ENCODE data around the gene TLR1.

TLR1 gene

GRCh38 chr4:38752941-38753806, 51.4 kb downstream of the TLR1 start (continued):
- TF ChIP-seq ZNF792 (tag by site-specific recombination; IDR thresholded peaks at IDR 0.05) (no peak), ZNF701 (tag by site-specific recombination; IDR thresholded peaks at IDR 0.05) (peak; percentile 44; the same call in 1 of the 2 replicates), SETDB1 (IDR thresholded peaks at IDR 0.05; ENCODE audit: insufficient read length, low read length) (no peak), ZNF184 (tag by site-specific recombination; IDR thresholded peaks at IDR 0.05) (no peak), ZNF311 (tag by site-specific recombination; IDR thresholded peaks at IDR 0.05; ENCODE audit: borderline replicate concordance) (no peak), BCL11A (tag by site-specific recombination; IDR thresholded peaks at IDR 0.05; ENCODE audit: low read depth) (no peak), ZBTB20 (tag by site-specific recombination; IDR thresholded peaks at IDR 0.05) (no peak), SCRT2 (tag by site-specific recombination; IDR thresholded peaks at IDR 0.05) (no peak), RBAK (tag by site-specific recombination; IDR thresholded peaks at IDR 0.05) (no peak), OSR2 (tag by site-specific recombination; IDR thresholded peaks at IDR 0.05) (no peak), ZFP37 (tag by site-specific recombination; IDR thresholded peaks at IDR 0.05) (no peak), ZBTB8A (tag by site-specific recombination; IDR thresholded peaks at IDR 0.05) (peak; percentile 96), MEIS1 (CRISPR knock-in tag; IDR thresholded peaks at IDR 0.05; ENCODE audit: borderline replicate concordance) (no peak), ZNF174 (tag by site-specific recombination; IDR thresholded peaks at IDR 0.05) (no peak), ZNF146 (tag by site-specific recombination; IDR thresholded peaks at IDR 0.05) (no peak), ZNF654 (tag by site-specific recombination; IDR thresholded peaks at IDR 0.05; ENCODE audit: low read depth) (no peak), ZNF24 (tag by site-specific recombination; IDR thresholded peaks at IDR 0.05) (no peak), ZNF155 (tag by site-specific recombination; IDR thresholded peaks at IDR 0.05) (no peak), SP2 (tag by site-specific recombination; IDR thresholded peaks at IDR 0.05) (peak; percentile 65), PATZ1 (tag by site-specific recombination; IDR thresholded peaks at IDR 0.05) (0 out of 2 replicates have a peak, but pooled peaks have one; percentile 17), ZNF426 (tag by site-specific recombination; IDR thresholded peaks at IDR 0.05) (no peak), ZNF629 (tag by site-specific recombination; IDR thresholded peaks at IDR 0.05) (no peak), ZFP3 (tag by site-specific recombination; IDR thresholded peaks at IDR 0.05; ENCODE audit: low read depth) (no peak), KLF17 (tag by site-specific recombination; IDR thresholded peaks at IDR 0.05) (peak; percentile 27; the same call in 1 of the 2 replicates), ZNF621 (tag by site-specific recombination; IDR thresholded peaks at IDR 0.05) (no peak), ZNF16 (tag by site-specific recombination; IDR thresholded peaks at IDR 0.05; ENCODE audit: low read depth) (no peak), ZNF248 (tag by site-specific recombination; IDR thresholded peaks at IDR 0.05) (no peak), ZFP69B (tag by site-specific recombination; IDR thresholded peaks at IDR 0.05) (0 out of 2 replicates have a peak, but pooled peaks have one; percentile 17), KLF7 (tag by site-specific recombination; IDR thresholded peaks at IDR 0.05; ENCODE audit: borderline replicate concordance) (no peak)
- TF ChIP-seq, protein P1, sequence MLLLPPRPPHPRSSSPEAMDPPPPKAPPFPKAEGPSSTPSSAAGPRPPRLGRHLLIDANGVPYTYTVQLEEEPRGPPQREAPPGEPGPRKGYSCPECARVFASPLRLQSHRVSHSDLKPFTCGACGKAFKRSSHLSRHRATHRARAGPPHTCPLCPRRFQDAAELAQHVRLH (tag by site-specific recombination; IDR thresholded peaks at IDR 0.05): no peak
- TF ChIP-seq, protein P2, sequence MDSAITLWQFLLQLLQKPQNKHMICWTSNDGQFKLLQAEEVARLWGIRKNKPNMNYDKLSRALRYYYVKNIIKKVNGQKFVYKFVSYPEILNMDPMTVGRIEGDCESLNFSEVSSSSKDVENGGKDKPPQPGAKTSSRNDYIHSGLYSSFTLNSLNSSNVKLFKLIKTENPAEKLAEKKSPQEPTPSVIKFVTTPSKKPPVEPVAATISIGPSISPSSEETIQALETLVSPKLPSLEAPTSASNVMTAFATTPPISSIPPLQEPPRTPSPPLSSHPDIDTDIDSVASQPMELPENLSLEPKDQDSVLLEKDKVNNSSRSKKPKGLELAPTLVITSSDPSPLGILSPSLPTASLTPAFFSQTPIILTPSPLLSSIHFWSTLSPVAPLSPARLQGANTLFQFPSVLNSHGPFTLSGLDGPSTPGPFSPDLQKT (IDR thresholded peaks at IDR 0.05; ENCODE audit: borderline replicate concordance, low read depth, low read length): no peak
- TF ChIP-seq, protein P3, sequence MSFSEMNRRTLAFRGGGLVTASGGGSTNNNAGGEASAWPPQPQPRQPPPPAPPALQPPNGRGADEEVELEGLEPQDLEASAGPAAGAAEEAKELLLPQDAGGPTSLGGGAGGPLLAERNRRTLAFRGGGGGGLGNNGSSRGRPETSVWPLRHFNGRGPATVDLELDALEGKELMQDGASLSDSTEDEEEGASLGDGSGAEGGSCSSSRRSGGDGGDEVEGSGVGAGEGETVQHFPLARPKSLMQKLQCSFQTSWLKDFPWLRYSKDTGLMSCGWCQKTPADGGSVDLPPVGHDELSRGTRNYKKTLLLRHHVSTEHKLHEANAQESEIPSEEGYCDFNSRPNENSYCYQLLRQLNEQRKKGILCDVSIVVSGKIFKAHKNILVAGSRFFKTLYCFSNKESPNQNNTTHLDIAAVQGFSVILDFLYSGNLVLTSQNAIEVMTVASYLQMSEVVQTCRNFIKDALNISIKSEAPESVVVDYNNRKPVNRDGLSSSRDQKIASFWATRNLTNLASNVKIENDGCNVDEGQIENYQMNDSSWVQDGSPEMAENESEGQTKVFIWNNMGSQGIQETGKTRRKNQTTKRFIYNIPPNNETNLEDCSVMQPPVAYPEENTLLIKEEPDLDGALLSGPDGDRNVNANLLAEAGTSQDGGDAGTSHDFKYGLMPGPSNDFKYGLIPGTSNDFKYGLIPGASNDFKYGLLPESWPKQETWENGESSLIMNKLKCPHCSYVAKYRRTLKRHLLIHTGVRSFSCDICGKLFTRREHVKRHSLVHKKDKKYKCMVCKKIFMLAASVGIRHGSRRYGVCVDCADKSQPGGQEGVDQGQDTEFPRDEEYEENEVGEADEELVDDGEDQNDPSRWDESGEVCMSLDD (tag by site-specific recombination; IDR thresholded peaks at IDR 0.05): no peak
- TF ChIP-seq, protein P4, sequence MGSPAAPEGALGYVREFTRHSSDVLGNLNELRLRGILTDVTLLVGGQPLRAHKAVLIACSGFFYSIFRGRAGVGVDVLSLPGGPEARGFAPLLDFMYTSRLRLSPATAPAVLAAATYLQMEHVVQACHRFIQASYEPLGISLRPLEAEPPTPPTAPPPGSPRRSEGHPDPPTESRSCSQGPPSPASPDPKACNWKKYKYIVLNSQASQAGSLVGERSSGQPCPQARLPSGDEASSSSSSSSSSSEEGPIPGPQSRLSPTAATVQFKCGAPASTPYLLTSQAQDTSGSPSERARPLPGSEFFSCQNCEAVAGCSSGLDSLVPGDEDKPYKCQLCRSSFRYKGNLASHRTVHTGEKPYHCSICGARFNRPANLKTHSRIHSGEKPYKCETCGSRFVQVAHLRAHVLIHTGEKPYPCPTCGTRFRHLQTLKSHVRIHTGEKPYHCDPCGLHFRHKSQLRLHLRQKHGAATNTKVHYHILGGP (tag by site-specific recombination; IDR thresholded peaks at IDR 0.05): no peak

Data from HEK293 (cell line).